Effector CD4-positive, alpha-beta T cell (primary cell): ENCODE data around the gene TMEM175.
"Not testable (repeated sequence)": the region's sequence is repeated elsewhere in the genome, so short reads cannot be mapped to it uniquely, and the experiment has no call there.

Experiments used
- DNase-seq: peaks from one replicate; pipeline ENCODE4 v3.0.0-alpha.2; 2020

Gene TMEM175

GRCh38 chr4:992297-993110, 60.2 kb downstream of the TMEM175 start:
- DNase-seq = no peak

- DNase-seq = no peak
These were observed 61.1 kb downstream of the TMEM175 start, which contains the start of gene SLC26A1 for GRCh38 chr4:993111-994029. SLC26A1 (minus strand) TSS chr4:993404; CDS start chr4:991703, 1,701 bp downstream.

GRCh38 chr4:995311-996026, 63.2 kb downstream of the TMEM175 start:
- no peak for DNase-seq

GRCh38 chr4:996030-996996, 64.1 kb downstream of the TMEM175 start:
- no peak for DNase-seq

- DNase-seq = no peak
These were observed 64.7 kb downstream of the TMEM175 start for GRCh38 chr4:996997-997374.

GRCh38 chr4:997375-998071, 65.3 kb downstream of the TMEM175 start:
- DNase-seq = no peak

- DNase-seq = no peak
These were observed 65.9 kb downstream of the TMEM175 start for GRCh38 chr4:998096-998691.

- DNase-seq = not testable (repeated sequence)
These were observed 67.1 kb downstream of the TMEM175 start for GRCh38 chr4:999240-999863.

GRCh38 chr4:999882-1000425, 67.7 kb downstream of the TMEM175 start:
- no peak for DNase-seq

GRCh38 chr4:1000686-1001260, 68.5 kb downstream of the TMEM175 start:
- DNase-seq = no peak

- no peak for DNase-seq
These were observed 69.4 kb downstream of the TMEM175 start for GRCh38 chr4:1001561-1002130.

- DNase-seq = no peak
These were observed 69.9 kb downstream of the TMEM175 start for GRCh38 chr4:1002131-1002630.

GRCh38 chr4:1002631-1003251, 70.5 kb downstream of the TMEM175 start:
- no peak for DNase-seq

GRCh38 chr4:1003271-1004070, 71.2 kb downstream of the TMEM175 start:
- DNase-seq = no peak

GRCh38 chr4:1004071-1004418, 71.8 kb downstream of the TMEM175 start:
- no peak for DNase-seq

- no peak for DNase-seq
These were observed 72.6 kb downstream of the TMEM175 start for GRCh38 chr4:1004557-1005485.

- no peak for DNase-seq
These were observed 74.6 kb downstream of the TMEM175 start for GRCh38 chr4:1006856-1007255.
